HEK293 (cell line): ENCODE results near the gene JOSD1.

Experiments
- CTCF ChIA-PET: fragments of 350-600 bp; formaldehyde crosslinking; extraction: SDS; loops from one replicate; lab custom pipeline; 2021; ENCODE audit warnings: antibody characterized with exemption; lab: Yijun Ruan, JAX
- POLR2A ChIA-PET: fragments of 300-600 bp; formaldehyde crosslinking; extraction: SDS; loops from one replicate; lab custom pipeline; 2020; ENCODE audit warnings: antibody characterized with exemption, inconsistent platforms; lab: Yijun Ruan, JAX
- H3K27ac ChIP-seq: fragments of 200-500 bp; sonication (Bioruptor generic); 2 replicates; pipeline ENCODE4 v1.5.1; 2014; ENCODE audit warnings: low read depth, low read length, control low read depth, inconsistent platforms; ENCODE audit errors: extremely low read depth
- H3K36me3 ChIP-seq, 2 experiments: fragments of 200-500 bp in 1 of 2; sonication (Bioruptor generic) in 1 of 2; 1 replicate in 1 of 2; 2 replicates in 1 of 2; pipeline ENCODE4 v1.5.1; 2014 to 2017; ENCODE audit warnings: inconsistent platforms in 2 of 2, low read length in 2 of 2; ENCODE audit not compliant: control insufficient read depth in 2 of 2, insufficient read depth in 1 of 2
- H3K4me1 ChIP-seq: fragments of 200-500 bp; sonication (Bioruptor generic); 2 replicates; pipeline ENCODE4 v1.5.1; 2014; ENCODE audit warnings: mild to moderate bottlenecking, low read length, inconsistent platforms; ENCODE audit not compliant: control insufficient read depth, insufficient read depth
- H3K4me3 ChIP-seq: 2 replicates; pipeline ENCODE4 v1.5.1; 2011; ENCODE audit warnings: low read depth, mild to moderate bottlenecking, control low read depth, low read length, moderate library complexity
- H3K9me3 ChIP-seq: fragments of 200-500 bp; sonication (Bioruptor generic); 2 replicates; pipeline ENCODE4 v1.5.1; 2014; ENCODE audit warnings: low read depth, low read length, inconsistent platforms; ENCODE audit not compliant: control insufficient read depth, insufficient read depth
- GLIS2 ChIP-seq: fragments of 450-650 bp; formaldehyde crosslinking; IDR thresholded peaks from 2 replicates; pipeline ENCODE4 v1.5.1; 2016; ENCODE audit warnings: missing biosample characterization, missing genetic modification characterization
- IKZF3 ChIP-seq: fragments of 450-650 bp; IDR thresholded peaks from 2 replicates; pipeline ENCODE4 v1.5.0; 2018; ENCODE audit warnings: missing biosample characterization, mild to moderate bottlenecking, missing genetic modification characterization, moderate library complexity
- KLF17 ChIP-seq: fragments of 450-650 bp; formaldehyde crosslinking; IDR thresholded peaks from 2 replicates; pipeline ENCODE4 v1.5.1; 2016; ENCODE audit warnings: missing biosample characterization, missing genetic modification characterization
- PRDM1 ChIP-seq: fragments of 450-650 bp; formaldehyde crosslinking; IDR thresholded peaks from 2 replicates; pipeline ENCODE4; 2016; ENCODE audit warnings: missing biosample characterization, missing genetic modification characterization
- PRDM10 ChIP-seq: fragments of 450-650 bp; formaldehyde crosslinking; IDR thresholded peaks from 2 replicates; pipeline ENCODE4 v1.5.1; 2016; ENCODE audit warnings: missing biosample characterization, missing genetic modification characterization
- SETDB1 ChIP-seq: IDR thresholded peaks from one replicate; pipeline ENCODE4 v1.6.1; 2017; ENCODE audit warnings: mild to moderate bottlenecking, low read length, moderate library complexity, mixed read lengths; ENCODE audit not compliant: insufficient read length
- SP7 ChIP-seq: fragments of 450-650 bp; formaldehyde crosslinking; IDR thresholded peaks from 2 replicates; pipeline ENCODE4 v1.5.1; 2016; ENCODE audit warnings: missing biosample characterization, missing genetic modification characterization
- YY2 ChIP-seq: fragments of 450-650 bp; formaldehyde crosslinking; IDR thresholded peaks from 2 replicates; pipeline ENCODE4 v1.5.1; 2016; ENCODE audit warnings: missing biosample characterization, missing genetic modification characterization
- ZBTB17 ChIP-seq: fragments of 450-650 bp; formaldehyde crosslinking; IDR thresholded peaks from 2 replicates; pipeline ENCODE4 v1.5.1; 2016; ENCODE audit warnings: missing biosample characterization, missing genetic modification characterization
- ZFHX2 ChIP-seq: fragments of 450-650 bp; formaldehyde crosslinking; conservative IDR thresholded peaks from 2 replicates; pipeline ENCODE4 v1.5.1; 2016; ENCODE audit warnings: missing biosample characterization, missing genetic modification characterization
- ZNF19 ChIP-seq: fragments of 450-650 bp; formaldehyde crosslinking; IDR thresholded peaks from 2 replicates; pipeline ENCODE4; 2016; ENCODE audit warnings: missing biosample characterization, missing genetic modification characterization, low read depth
- ZNF214 ChIP-seq: fragments of 450-650 bp; formaldehyde crosslinking; IDR thresholded peaks from 2 replicates; pipeline ENCODE4 v1.5.1; 2017; ENCODE audit warnings: missing biosample characterization, mild to moderate bottlenecking, missing genetic modification characterization, borderline replicate concordance
- ZNF221 ChIP-seq: fragments of 450-650 bp; formaldehyde crosslinking; IDR thresholded peaks from 2 replicates; pipeline ENCODE4 v1.5.1; 2017; ENCODE audit warnings: missing biosample characterization, missing genetic modification characterization, borderline replicate concordance
- ZNF335 ChIP-seq: fragments of 450-650 bp; formaldehyde crosslinking; conservative IDR thresholded peaks from 2 replicates; pipeline ENCODE4 v1.5.1; 2016; ENCODE audit warnings: missing biosample characterization, missing genetic modification characterization
- ZNF350 ChIP-seq: fragments of 450-650 bp; formaldehyde crosslinking; IDR thresholded peaks from 2 replicates; pipeline ENCODE4 v1.5.0; 2017; ENCODE audit warnings: missing biosample characterization, mild to moderate bottlenecking, missing genetic modification characterization
- ZNF366 ChIP-seq: fragments of 450-650 bp; formaldehyde crosslinking; conservative IDR thresholded peaks from 2 replicates; pipeline ENCODE4 v1.5.1; 2016; ENCODE audit warnings: missing biosample characterization, missing genetic modification characterization
- ZNF426 ChIP-seq: fragments of 450-650 bp; formaldehyde crosslinking; IDR thresholded peaks from 2 replicates; pipeline ENCODE4 v1.5.1; 2017; ENCODE audit warnings: missing biosample characterization, missing genetic modification characterization, mild to moderate bottlenecking, inconsistent platforms, moderate library complexity
- ZNF600 ChIP-seq: fragments of 450-650 bp; formaldehyde crosslinking; IDR thresholded peaks from 2 replicates; pipeline ENCODE4 v1.5.1; 2016; ENCODE audit warnings: missing biosample characterization, missing genetic modification characterization
- ZNF610 ChIP-seq: fragments of 450-650 bp; formaldehyde crosslinking; IDR thresholded peaks from 2 replicates; pipeline ENCODE4 v1.5.1; 2016; ENCODE audit warnings: missing biosample characterization, missing genetic modification characterization, borderline replicate concordance
- ZNF776 ChIP-seq: fragments of 450-650 bp; formaldehyde crosslinking; IDR thresholded peaks from 2 replicates; pipeline ENCODE4 v1.5.0; 2017; ENCODE audit warnings: missing biosample characterization, missing genetic modification characterization, borderline replicate concordance
- ZNF792 ChIP-seq: fragments of 450-650 bp; formaldehyde crosslinking; IDR thresholded peaks from 2 replicates; pipeline ENCODE4 v1.5.1; 2016; ENCODE audit warnings: missing biosample characterization, missing genetic modification characterization
- ZSCAN4 ChIP-seq: fragments of 450-650 bp; formaldehyde crosslinking; IDR thresholded peaks from 2 replicates; pipeline ENCODE4 v1.5.1; 2017; ENCODE audit warnings: missing biosample characterization, missing genetic modification characterization

The JOSD1 gene

GRCh38 chr22:38707346-38707745 lies 6.6 kb upstream of the JOSD1 start:
- peak overlapping the region; percentile 92 for H3K4me3 ChIP-seq
- H3K9me3 ChIP-seq, result no peaks in the 10 kb centered on the region
- POLR2A ChIA-PET, result interaction anchor here (0.6 to 1.2 kb wide), 5 partner anchors 8 to 16 kb away, joined by 3 to 8 read pairs (median 4); no protein-coding TSS in a partner anchor
- no peak overlapping the region for H3K27ac ChIP-seq
- H3K36me3 ChIP-seq, result peaks cover 5 to 36% of the 10 kb centered on the region in 2 experiments; a peak in 1 of 3 replicates
- H3K4me1 ChIP-seq, result peaks cover 13% of the 10 kb centered on the region
- TF ChIP-seq ZNF600 (peak; percentile 69), ZNF366 (tag by site-specific recombination) (peak; percentile 89), ZNF426 (tag by site-specific recombination) (no peak), ZBTB17 (tag by site-specific recombination) (peak; percentile 97), KLF17 (0 out of 2 replicates have a peak, but pooled peaks have one; percentile 20), PRDM10 (tag by site-specific recombination) (peak; percentile 38), ZNF350 (no peak), SP7 (tag by site-specific recombination) (peak; percentile 69), ZFHX2 (tag by site-specific recombination) (no peak), GLIS2 (tag by site-specific recombination) (no peak), ZNF792 (tag by site-specific recombination) (no peak), ZNF335 (tag by site-specific recombination) (peak; percentile 69), YY2 (tag by site-specific recombination) (no peak), ZNF221 (tag by site-specific recombination) (no peak)
- CTCF ChIA-PET, result interaction anchor here (0.6 to 2.2 kb wide), 7 partner anchors 9 to 1209 kb away, joined by 3 to 19 read pairs (median 5); no protein-coding TSS in a partner anchor

GRCh38 chr22:38706901-38707195 lies 6.1 kb upstream of the JOSD1 start:
- no peak for TF ChIP-seq ZNF19 (tag by site-specific recombination)
- TF ChIP-seq IKZF3 (tag by site-specific recombination), result 0 out of 2 replicates have a peak, but pooled peaks have one; percentile 33
- TF ChIP-seq PRDM1 (tag by site-specific recombination), result peak; percentile 90
- no peak for TF ChIP-seq ZNF214 (tag by site-specific recombination)
- TF ChIP-seq ZNF776 (tag by site-specific recombination), result no peak
- no peak for TF ChIP-seq ZSCAN4
- no peak for TF ChIP-seq SETDB1
- no peak for TF ChIP-seq ZNF610
- Histone ChIP-seq H3K4me3 (peak overlapping the region; percentile 92), H3K27ac (peak overlapping the region; percentile 94), H3K9me3 (no peaks in the 10 kb centered on the region), H3K4me1 (peaks cover 13% of the 10 kb centered on the region), H3K36me3 (peaks cover 5 to 32% of the 10 kb centered on the region in 2 experiments; a peak in 1 of 3 replicates)
- POLR2A ChIA-PET, result interaction anchor here (0.7 to 2.0 kb wide), 5 partner anchors 8 to 211 kb away, joined by 3 to 17 read pairs (median 7); no protein-coding TSS in a partner anchor
- CTCF ChIA-PET, result interaction anchor here (1.2 to 2.2 kb wide), 5 partner anchors 12 to 26 kb away, joined by 4 to 19 read pairs (median 5); no protein-coding TSS in a partner anchor
